KOPT-K1 (cell line): Measurements from ENCODE around the gene NECTIN1.

ENCODE experiments used
- H3K27ac ChIP-seq: fragments of 200-600 bp; sonication (generic); 2 replicates; pipeline ENCODE4 v1.5.1; 2016; ENCODE audit warnings: antibody characterized with exemption, mild to moderate bottlenecking, low read depth, low read length; ENCODE audit not compliant: poor library complexity, severe bottlenecking
- H3K36me3 ChIP-seq: fragments of 200-600 bp; sonication (generic); 2 replicates; pipeline ENCODE4 v1.5.1; 2017; ENCODE audit warnings: antibody characterized with exemption, mild to moderate bottlenecking, low read length, moderate library complexity; ENCODE audit not compliant: insufficient read depth
- H3K9me3 ChIP-seq: fragments of 200-600 bp; sonication (generic); 2 replicates; pipeline ENCODE4 v1.5.1; 2017; ENCODE audit warnings: antibody characterized with exemption, low read length, mild to moderate bottlenecking; ENCODE audit not compliant: insufficient read depth, poor library complexity, severe bottlenecking

The NECTIN1 gene, protein sequence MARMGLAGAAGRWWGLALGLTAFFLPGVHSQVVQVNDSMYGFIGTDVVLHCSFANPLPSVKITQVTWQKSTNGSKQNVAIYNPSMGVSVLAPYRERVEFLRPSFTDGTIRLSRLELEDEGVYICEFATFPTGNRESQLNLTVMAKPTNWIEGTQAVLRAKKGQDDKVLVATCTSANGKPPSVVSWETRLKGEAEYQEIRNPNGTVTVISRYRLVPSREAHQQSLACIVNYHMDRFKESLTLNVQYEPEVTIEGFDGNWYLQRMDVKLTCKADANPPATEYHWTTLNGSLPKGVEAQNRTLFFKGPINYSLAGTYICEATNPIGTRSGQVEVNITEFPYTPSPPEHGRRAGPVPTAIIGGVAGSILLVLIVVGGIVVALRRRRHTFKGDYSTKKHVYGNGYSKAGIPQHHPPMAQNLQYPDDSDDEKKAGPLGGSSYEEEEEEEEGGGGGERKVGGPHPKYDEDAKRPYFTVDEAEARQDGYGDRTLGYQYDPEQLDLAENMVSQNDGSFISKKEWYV

DNA sequence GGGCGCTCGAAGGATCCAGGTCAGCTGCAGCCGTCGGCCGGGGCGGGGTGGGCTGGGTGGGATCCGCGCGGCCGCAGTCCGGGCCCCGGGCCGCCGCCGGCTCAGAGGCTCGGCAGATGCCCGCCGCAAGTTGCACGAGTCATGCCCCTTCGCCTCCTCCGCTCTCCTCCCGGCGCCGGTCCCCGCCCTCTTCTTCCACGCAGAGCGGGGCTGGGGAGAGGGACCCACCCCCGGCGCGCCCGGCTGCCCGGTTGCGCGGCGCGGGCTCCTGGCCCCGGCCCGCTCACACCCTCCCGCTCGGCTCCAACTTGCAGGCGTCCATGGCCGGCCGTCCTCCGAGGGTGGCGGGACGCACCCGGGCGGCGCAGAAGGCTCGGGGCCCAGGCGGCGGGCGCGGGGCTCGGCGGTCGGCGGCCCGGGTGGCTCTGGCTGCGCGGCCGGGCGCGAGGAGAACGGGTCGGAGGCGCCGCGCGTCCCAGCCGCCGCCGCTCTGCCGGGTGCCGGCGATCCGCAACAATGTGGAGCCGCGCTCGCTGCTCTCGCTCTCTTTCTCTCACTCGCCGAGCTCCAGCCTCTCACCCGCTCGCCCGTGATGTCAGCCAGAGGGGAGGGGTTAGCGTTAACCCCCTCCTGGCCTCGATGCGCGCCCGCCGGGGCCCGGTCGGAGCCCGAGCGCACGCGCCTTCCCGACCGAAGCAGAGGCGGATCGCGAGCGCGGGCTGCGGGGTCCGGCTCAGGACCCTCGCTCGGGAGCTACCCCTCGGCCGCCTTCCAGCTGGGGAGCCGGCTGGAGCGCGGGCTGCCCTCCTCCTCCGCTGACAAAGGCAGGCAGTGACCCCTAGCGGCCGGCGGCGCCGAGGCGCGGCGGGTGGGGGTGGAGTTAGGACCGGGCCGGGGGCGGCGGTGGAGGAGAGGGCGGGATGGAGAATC lies at the start of gene NECTIN1:
NECTIN1 (minus strand) TSS at position 550 of the 930 bp plus-strand sequence. CDS start 647 bp downstream, outside the sequence.
- H3K27ac ChIP-seq = no peak within 1 kb of the TSS

DNA sequence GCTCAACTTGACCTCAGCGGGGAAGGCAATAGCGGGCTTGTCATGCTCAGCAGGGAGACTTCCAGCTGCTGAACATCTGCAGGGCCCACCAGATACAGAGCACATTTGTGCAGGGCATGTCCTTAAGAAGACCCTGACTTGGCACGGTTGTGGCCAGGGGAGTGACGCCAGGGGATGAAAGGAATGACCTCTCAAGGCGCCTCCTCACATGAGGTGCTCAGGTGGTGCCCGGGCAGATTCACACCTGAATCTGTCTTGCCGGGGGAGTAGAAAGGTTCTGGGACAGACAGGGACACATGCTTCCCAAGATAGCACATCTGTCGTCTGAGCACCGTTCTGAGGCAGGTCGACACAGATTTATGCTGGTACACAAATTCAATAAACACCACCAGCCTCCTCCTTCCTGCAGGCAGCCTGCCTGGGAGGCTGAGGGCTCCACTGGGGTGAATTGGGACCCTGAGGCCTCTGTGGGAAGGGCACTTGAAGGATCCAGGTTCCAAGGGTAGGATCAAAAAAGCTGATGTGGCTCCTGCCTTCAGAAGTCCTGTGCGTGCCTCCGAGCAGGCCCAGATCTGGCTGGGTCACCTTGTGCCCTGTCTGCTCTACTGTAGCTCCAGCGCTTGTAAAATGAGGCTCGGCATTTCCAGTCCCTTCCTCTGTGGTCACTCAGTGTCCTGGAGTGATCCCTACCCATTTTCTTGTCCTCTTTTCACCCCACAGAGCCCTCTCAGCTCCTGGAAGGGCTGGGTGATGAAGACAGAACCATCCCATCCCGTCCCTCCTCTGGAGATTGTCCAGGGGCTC lies 49.6 kb upstream of the NECTIN1 start:
- H3K36me3 ChIP-seq = no peaks in the 10 kb centered on the region
- peaks cover 3% of the 10 kb centered on the region for H3K9me3 ChIP-seq
- no peak overlapping the region for H3K27ac ChIP-seq

More for the DNA sequence above, at the start of gene NECTIN1:
- H3K9me3 ChIP-seq = no peaks in the 10 kb centered on the region
- H3K36me3 ChIP-seq = no peaks in the 10 kb centered on the region

DNA sequence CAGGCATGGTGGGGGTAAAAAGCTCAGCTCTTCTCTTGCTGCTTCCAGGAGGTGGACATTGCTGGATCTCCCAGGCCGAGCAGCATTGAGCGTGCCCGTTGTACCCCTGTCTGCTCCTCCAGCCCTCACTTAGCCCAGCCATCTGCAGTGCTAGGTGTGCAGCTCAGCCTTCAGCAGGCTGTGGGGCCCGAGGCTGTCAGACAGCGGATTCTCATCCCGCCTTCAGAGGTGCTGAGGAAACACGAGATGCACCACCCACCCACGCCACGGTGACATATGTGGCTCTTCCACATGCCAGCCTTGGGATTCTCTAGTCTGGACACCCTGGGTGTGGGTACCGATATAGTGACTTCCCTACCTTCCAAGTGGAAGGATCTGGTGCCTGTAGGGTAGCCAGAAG lies 48.9 kb upstream of the NECTIN1 start:
- Histone ChIP-seq H3K36me3 (no peaks in the 10 kb centered on the region), H3K9me3 (no peaks in the 10 kb centered on the region), H3K27ac (no peak overlapping the region)

DNA sequence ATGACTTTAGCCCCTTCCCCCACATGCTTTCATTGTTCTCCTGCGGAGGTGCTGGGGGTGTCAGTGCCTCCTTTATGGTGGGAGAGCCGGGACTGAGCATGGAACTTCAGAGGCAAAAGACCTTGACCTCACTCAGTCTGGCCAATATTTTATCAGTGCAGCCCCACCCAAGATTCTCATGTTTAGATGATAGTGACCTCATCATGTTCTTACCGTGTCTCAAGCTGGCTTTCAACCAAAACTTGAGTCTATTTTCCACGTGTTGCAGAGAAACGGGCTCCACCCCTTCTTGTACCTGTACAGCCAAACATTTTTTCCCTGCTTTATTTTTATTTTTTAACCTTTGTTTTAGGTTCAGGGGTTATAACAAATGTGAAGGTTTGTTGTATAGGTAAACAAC lies 47.7 kb upstream of the NECTIN1 start:
- H3K36me3 ChIP-seq = no peaks in the 10 kb centered on the region
- H3K27ac ChIP-seq = no peak overlapping the region
- no peaks in the 10 kb centered on the region for H3K9me3 ChIP-seq

DNA sequence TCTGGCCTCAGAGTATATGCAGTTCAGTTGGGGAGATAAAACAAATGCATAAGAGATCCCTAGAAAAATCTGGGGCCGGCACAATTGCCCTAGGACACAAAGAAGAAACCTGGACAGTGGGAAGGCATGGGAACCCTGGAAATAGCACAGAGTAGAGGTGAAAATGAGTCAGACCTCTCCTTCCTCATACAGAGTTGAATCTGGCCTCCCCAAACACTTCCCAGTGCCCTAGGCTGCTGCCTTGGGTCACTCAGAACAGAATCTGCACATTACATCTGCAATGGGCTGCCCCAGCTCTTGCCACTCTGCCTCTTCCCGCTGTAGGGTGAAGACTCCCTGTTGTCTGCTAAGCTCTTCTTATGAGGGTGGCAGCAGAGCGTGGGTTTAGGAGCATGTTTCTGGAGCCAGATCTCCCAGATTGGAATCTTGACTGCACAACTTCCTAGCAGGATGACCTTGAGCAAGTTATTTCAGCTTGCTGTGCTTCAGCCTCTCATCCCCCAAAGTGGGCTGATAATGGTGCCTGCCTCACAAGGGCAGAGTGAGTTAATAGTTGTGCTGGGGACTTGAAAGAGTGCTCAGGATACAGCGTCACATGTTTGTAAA lies 47.1 kb upstream of the NECTIN1 start:
- Histone ChIP-seq H3K9me3 (no peaks in the 10 kb centered on the region), H3K36me3 (no peaks in the 10 kb centered on the region), H3K27ac (no peak overlapping the region)

DNA sequence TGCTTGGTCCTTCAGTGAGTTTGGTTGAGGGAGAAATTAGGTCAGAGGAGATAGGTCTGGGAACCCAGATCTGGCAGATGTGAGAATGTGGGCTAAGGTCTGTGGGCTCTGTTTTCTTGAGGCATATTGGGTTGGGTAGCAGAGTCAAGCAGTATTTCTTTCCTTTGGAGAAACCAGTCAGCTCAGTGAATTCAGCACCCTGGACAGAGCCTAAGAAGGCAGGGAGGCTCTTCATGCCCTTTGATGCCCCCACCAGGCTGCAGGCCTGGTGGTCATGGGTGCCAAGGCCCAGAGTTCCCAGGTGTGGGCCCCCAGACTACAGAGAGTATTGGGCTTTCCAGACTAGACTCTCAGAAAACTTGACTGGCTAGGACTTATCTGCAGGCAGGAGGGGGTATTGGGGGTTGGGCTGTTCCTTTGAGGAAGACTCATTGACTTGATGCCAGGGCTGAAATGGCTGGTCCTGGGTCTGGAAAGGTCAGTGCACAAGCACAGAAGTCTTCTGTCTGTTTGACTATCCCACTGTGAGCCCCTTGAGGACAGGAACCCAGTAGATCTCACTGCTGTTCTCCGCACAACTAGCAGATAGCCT lies 45.3 kb upstream of the NECTIN1 start:
- Histone ChIP-seq H3K9me3 (no peaks in the 10 kb centered on the region), H3K36me3 (no peaks in the 10 kb centered on the region), H3K27ac (no peak overlapping the region)

DNA sequence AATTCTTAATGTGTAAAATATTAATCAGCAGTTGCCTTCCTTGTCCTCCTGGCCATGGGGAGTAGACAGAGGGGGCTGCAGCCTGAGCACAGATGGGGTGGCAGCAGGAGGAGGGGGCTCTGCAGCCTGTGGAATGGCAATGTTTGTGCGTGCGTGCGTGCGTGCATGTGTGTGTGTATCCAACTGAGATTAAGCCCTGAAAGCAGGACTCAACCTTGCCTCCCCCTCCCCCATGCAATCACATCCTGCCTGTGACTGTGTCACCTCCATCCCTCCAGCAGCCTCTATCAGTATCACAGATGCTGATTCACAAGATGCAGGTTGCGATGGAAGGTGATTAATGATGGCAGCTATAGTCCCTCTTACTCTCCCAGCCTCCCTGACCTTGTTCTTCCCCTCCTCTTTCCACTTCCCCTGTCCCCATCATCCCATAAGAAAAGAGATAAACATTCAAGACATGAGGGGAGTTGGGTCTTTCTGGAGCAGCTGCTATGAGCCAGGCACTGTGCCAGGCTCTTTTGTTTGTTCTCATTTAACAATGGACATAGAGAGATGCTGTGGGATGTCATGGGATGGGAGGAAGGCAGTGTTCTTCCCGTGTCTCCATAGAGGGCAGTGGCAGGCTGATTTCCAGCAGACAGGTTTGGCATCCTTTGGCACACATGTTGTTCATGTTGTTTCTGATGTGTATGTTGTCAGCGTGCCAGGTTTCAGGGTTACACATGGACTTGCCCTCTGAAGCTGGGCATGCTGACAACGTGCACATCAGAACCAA lies 43.8 kb upstream of the NECTIN1 start:
- Histone ChIP-seq H3K36me3 (no peaks in the 10 kb centered on the region), H3K9me3 (no peaks in the 10 kb centered on the region), H3K27ac (no peak overlapping the region)

- H3K9me3 ChIP-seq = no peaks in the 10 kb centered on the region
- H3K36me3 ChIP-seq = no peaks in the 10 kb centered on the region
- no peak overlapping the region for H3K27ac ChIP-seq
Observed at GRCh38 chr11:119772076-119772475, 43.1 kb upstream of the NECTIN1 start.

DNA sequence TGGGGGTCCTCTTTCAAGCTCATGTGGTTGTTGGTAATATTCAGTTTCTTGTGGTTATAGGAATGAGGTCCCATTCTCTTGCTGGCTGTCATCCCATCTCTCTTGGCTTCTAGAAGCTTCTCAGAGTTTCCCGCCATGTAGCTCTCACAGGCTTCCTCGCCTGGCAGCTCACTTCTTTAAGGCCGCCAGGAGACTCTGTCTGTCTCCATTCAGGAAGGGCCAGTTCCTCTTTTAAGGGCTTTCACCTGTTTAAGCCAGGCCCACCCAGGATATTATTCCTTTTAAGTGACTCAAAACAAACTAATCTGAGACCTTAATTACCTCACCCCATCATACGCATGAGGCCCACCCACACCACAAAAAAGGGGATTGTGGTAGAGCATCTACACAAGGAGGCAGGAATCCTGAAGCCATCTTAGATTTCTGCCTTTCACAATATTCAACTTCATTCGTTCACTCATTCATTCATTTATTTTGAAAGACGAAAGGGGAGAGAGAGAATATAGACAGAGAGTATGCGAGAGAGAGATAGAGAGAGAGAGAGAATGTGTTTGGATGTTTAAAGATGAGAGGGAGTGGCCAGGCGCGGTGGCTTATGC lies 42.3 kb upstream of the NECTIN1 start:
- H3K36me3 ChIP-seq = no peaks in the 10 kb centered on the region
- no peak overlapping the region for H3K27ac ChIP-seq
- H3K9me3 ChIP-seq = no peaks in the 10 kb centered on the region

GRCh38 chr11:119765628-119766027 lies 36.6 kb upstream of the NECTIN1 start:
- Histone ChIP-seq H3K27ac (no peak overlapping the region), H3K9me3 (no peaks in the 10 kb centered on the region), H3K36me3 (no peaks in the 10 kb centered on the region)

- Histone ChIP-seq H3K9me3 (no peaks in the 10 kb centered on the region), H3K36me3 (no peaks in the 10 kb centered on the region), H3K27ac (no peak overlapping the region)
Observed at GRCh38 chr11:119764108-119764868, 35.3 kb upstream of the NECTIN1 start.

GRCh38 chr11:119763071-119763728 lies 34.2 kb upstream of the NECTIN1 start:
- Histone ChIP-seq H3K27ac (no peak overlapping the region), H3K36me3 (no peaks in the 10 kb centered on the region), H3K9me3 (no peaks in the 10 kb centered on the region)
